ENCODE data around the gene ABTB2. TPM values are rescaled to one million over a fixed set of nuclear protein-coding genes. Genes with fewer than 3 reads are reported as not detected.

ABTB2 gene
- polyA plus RNA-seq, 1 donor (not counting 4 experiments of a cell fraction or from before 2014, with no cell fraction given), result 1.0 TPM

DNA sequence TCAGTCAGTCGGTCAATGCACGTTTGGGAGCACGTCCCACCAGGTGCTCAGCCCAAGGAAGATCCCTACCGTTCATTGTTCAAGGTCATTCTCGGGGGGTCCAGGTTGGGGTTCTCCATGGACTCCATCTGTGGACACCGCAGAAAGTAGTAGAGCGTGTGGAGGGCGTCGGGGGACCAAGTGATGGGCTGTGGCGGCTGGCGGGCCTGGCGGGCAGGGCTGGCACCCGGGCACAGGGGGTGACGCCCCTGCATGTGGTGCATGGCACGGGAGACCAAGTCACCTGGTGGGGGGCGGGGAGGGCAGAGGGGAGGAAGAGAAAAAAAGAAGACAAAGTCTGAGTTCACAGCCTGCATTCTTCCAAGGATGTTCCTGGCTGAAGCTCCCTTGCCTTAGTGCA is 160.6 kb downstream of the ABTB2 start:
- Histone ChIP-seq H2AFZ (ENCODE audit: control insufficient read depth, low read length) (no peak overlapping the region), H3K4me3 (ENCODE audit: control insufficient read depth in 2 of 3, extremely low read depth in 1 of 3, insufficient read depth in 2 of 3, low read depth in 1 of 3, low read length in 3 of 3) (no peak overlapping the region), H3K4me2 (ENCODE audit: control insufficient read depth, extremely low read depth, insufficient read depth, low read depth, low read length) (no peak overlapping the region), H3K27ac (ENCODE audit: control insufficient read depth, insufficient read depth, low read length) (no peak overlapping the region), H3K27me3 (ENCODE audit: control insufficient read depth, extremely low read depth, insufficient read depth, low read length) (no peaks in the 10 kb centered on the region), H3K36me3 (ENCODE audit: control insufficient read depth in 2 of 2, extremely low read depth in 1 of 2, insufficient read depth in 2 of 2, low read length in 2 of 2) (no peaks in the 10 kb centered on the region), H3K4me1 (ENCODE audit: control insufficient read depth, extremely low read depth, insufficient read depth, low read length) (peaks cover 13% of the 10 kb centered on the region), H3K9me3 (ENCODE audit: control insufficient read depth, low read depth, low read length) (no peaks in the 10 kb centered on the region), H3K79me2 (ENCODE audit: control insufficient read depth, insufficient read depth, low read length) (no peaks in the 10 kb centered on the region), H3K9ac (ENCODE audit: control insufficient read depth, extremely low read depth, insufficient read depth, low read length) (no peak overlapping the region), H3K9me1 (ENCODE audit: control insufficient read depth, extremely low read depth, insufficient read depth, low read length) (peaks cover 1% of the 10 kb centered on the region), H4K20me1 (ENCODE audit: control insufficient read depth, extremely low read depth, insufficient read depth, low read length) (no peaks in the 10 kb centered on the region)
- dilution Hi-C loops (cut with MboI; ENCODE audit: extremely low pct_ligation_motif_present, low sequenced_read_pairs), result no loop called here
- no peak for DNase-seq (ENCODE audit: low read depth, low spot score)
- no peak for FAIRE-seq
- no peak for TF ChIP-seq EZH2 (IDR thresholded peaks at IDR 0.05; ENCODE audit: low read length)
- TF ChIP-seq, protein P1, sequence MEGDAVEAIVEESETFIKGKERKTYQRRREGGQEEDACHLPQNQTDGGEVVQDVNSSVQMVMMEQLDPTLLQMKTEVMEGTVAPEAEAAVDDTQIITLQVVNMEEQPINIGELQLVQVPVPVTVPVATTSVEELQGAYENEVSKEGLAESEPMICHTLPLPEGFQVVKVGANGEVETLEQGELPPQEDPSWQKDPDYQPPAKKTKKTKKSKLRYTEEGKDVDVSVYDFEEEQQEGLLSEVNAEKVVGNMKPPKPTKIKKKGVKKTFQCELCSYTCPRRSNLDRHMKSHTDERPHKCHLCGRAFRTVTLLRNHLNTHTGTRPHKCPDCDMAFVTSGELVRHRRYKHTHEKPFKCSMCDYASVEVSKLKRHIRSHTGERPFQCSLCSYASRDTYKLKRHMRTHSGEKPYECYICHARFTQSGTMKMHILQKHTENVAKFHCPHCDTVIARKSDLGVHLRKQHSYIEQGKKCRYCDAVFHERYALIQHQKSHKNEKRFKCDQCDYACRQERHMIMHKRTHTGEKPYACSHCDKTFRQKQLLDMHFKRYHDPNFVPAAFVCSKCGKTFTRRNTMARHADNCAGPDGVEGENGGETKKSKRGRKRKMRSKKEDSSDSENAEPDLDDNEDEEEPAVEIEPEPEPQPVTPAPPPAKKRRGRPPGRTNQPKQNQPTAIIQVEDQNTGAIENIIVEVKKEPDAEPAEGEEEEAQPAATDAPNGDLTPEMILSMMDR (optimal IDR thresholded peaks at IDR 0.05 in 1 of 3, IDR thresholded peaks at IDR 0.05 in 1 of 3, conservative IDR thresholded peaks at IDR 0.05 in 1 of 3; ENCODE audit: extremely low read depth in 1 of 3, insufficient read depth in 2 of 3, low read length in 3 of 3), result no peak

GRCh38 chr11:34194576-34195335 is 163.1 kb downstream of the ABTB2 start:
- Histone ChIP-seq H4K20me1 (ENCODE audit: control insufficient read depth, extremely low read depth, insufficient read depth, low read length) (no peaks in the 10 kb centered on the region), H2AFZ (ENCODE audit: control insufficient read depth, low read length) (no peak overlapping the region), H3K9me1 (ENCODE audit: control insufficient read depth, extremely low read depth, insufficient read depth, low read length) (peaks cover 3% of the 10 kb centered on the region), H3K9me3 (ENCODE audit: control insufficient read depth, low read depth, low read length) (no peaks in the 10 kb centered on the region), H3K36me3 (ENCODE audit: control insufficient read depth in 2 of 2, extremely low read depth in 1 of 2, insufficient read depth in 2 of 2, low read length in 2 of 2) (no peaks in the 10 kb centered on the region), H3K4me1 (ENCODE audit: control insufficient read depth, extremely low read depth, insufficient read depth, low read length) (peaks cover 17% of the 10 kb centered on the region), H3K4me2 (ENCODE audit: control insufficient read depth, extremely low read depth, insufficient read depth, low read depth, low read length) (no peak overlapping the region), H3K79me2 (ENCODE audit: control insufficient read depth, insufficient read depth, low read length) (no peaks in the 10 kb centered on the region), H3K9ac (ENCODE audit: control insufficient read depth, extremely low read depth, insufficient read depth, low read length) (no peak overlapping the region), H3K4me3 (ENCODE audit: control insufficient read depth in 2 of 3, extremely low read depth in 1 of 3, insufficient read depth in 2 of 3, low read depth in 1 of 3, low read length in 3 of 3) (no peak overlapping the region), H3K27me3 (ENCODE audit: control insufficient read depth, extremely low read depth, insufficient read depth, low read length) (no peaks in the 10 kb centered on the region), H3K27ac (ENCODE audit: control insufficient read depth, insufficient read depth, low read length) (no peak overlapping the region)
- FAIRE-seq (no peak), DNase-seq (ENCODE audit: low read depth, low spot score) (no peak)
- TF ChIP-seq, protein P1 (optimal IDR thresholded peaks at IDR 0.05 in 1 of 3, IDR thresholded peaks at IDR 0.05 in 1 of 3, conservative IDR thresholded peaks at IDR 0.05 in 1 of 3; ENCODE audit: extremely low read depth in 1 of 3, insufficient read depth in 2 of 3, low read length in 3 of 3), result no peak
- TF ChIP-seq EZH2 (IDR thresholded peaks at IDR 0.05; ENCODE audit: low read length), result no peak
- dilution Hi-C loops (cut with MboI; ENCODE audit: extremely low pct_ligation_motif_present, low sequenced_read_pairs), result no loop called here

All from keratinocyte (primary cell).